K562 (cell line): Measurements from ENCODE around the gene CHD1L. TPM values are rescaled to one million over a fixed set of nuclear protein-coding genes. Genes with fewer than 3 reads are reported as not detected.

ENCODE experiments used
- BHLHE40 ChIP-seq: IDR thresholded peaks from 2 replicates; pipeline ENCODE4 v1.6.1; 2011; ENCODE audit warnings: low read length, improper control_type of control experiment
- BRCA1 ChIP-seq, 2 experiments: fragments of 450-650 bp in 1 of 2; sonication (generic) in 1 of 2; formaldehyde crosslinking in 1 of 2; IDR thresholded peaks; 2 replicates each; pipeline versions ENCODE4 v1.5.0 to v1.6.1; 2017 to 2020; ENCODE audit warnings: mild to moderate bottlenecking in 1 of 2, missing genetic modification reagents in 1 of 2
- CBX3 ChIP-seq, 2 experiments: IDR thresholded peaks; 1 replicate in 1 of 2; 2 replicates in 1 of 2; pipeline ENCODE4 v1.6.1; 2012; ENCODE audit warnings: inconsistent platforms in 2 of 2, low read length in 2 of 2, borderline replicate concordance in 1 of 2, control low read depth in 1 of 2
- E2F8 ChIP-seq: fragments of 450-650 bp; IDR thresholded peaks from 2 replicates; pipeline ENCODE4 v1.7.1; 2018; ENCODE audit warnings: mild to moderate bottlenecking, low read depth; ENCODE audit not compliant: partially characterized antibody
- FOXK2 ChIP-seq, 2 experiments: fragments of 450-650 bp; IDR thresholded peaks in 1 of 2; conservative IDR thresholded peaks in 1 of 2; 2 replicates each; pipeline ENCODE4 v1.6.1; 2016; ENCODE audit warnings: low read depth in 2 of 2, mild to moderate bottlenecking in 1 of 2
- FOXP1 ChIP-seq: sonication (generic); formaldehyde crosslinking; IDR thresholded peaks from 2 replicates; pipeline ENCODE4 v1.8.0; 2022; ENCODE audit warnings: mild to moderate bottlenecking, missing genetic modification reagents
- GTF2A2 ChIP-seq: IDR thresholded peaks from 2 replicates; pipeline ENCODE4 v1.6.1; 2016; ENCODE audit warnings: mild to moderate bottlenecking, missing genetic modification characterization, missing compliant biosample characterization
- MTA3 ChIP-seq: fragments of 450-650 bp; formaldehyde crosslinking; IDR thresholded peaks from 2 replicates; pipeline ENCODE4 v1.6.1; 2017; ENCODE audit warnings: mild to moderate bottlenecking, borderline replicate concordance
- RBFOX2 ChIP-seq: fragments of 200-400 bp; formaldehyde crosslinking; IDR thresholded peaks from 2 replicates; pipeline ENCODE4 v1.6.1; 2017; ENCODE audit warnings: low read depth, mild to moderate bottlenecking, low read length, moderate library complexity
- SMAD2 ChIP-seq: fragments of 150-350 bp; IDR thresholded peaks from 2 replicates; pipeline ENCODE4 v1.6.1; 2014; ENCODE audit warnings: low read depth, mild to moderate bottlenecking, low read length
- TCF3 ChIP-seq: sonication (generic); formaldehyde crosslinking; IDR thresholded peaks from 2 replicates; pipeline ENCODE4 v1.4.0; 2020; ENCODE audit warnings: mild to moderate bottlenecking, missing genetic modification reagents
- TOE1 ChIP-seq, 2 experiments: fragments of 450-650 bp in 1 of 2; sonication (generic) in 1 of 2; formaldehyde crosslinking in 1 of 2; IDR thresholded peaks; 2 replicates each; pipeline versions ENCODE4 v1.7.1 to v1.8.0; 2016 to 2022; ENCODE audit warnings: borderline replicate concordance in 2 of 2, mild to moderate bottlenecking in 2 of 2, antibody characterized with exemption in 1 of 2, inconsistent platforms in 1 of 2, low read depth in 1 of 2, missing genetic modification reagents in 1 of 2, moderate library complexity in 1 of 2
- YY1 ChIP-seq, 3 experiments: IDR thresholded peaks; 2 replicates each; pipeline ENCODE4 v1.6.1; 2011; ENCODE audit warnings: low read length in 2 of 3, mild to moderate bottlenecking in 2 of 3, moderate library complexity in 2 of 3, borderline replicate concordance in 1 of 3, control low read depth in 1 of 3, low read depth in 1 of 3; ENCODE audit not compliant: insufficient read depth in 3 of 3, insufficient replicate concordance in 2 of 3, control insufficient read depth in 1 of 3, insufficient read length in 1 of 3; ENCODE audit errors: extremely low read depth in 1 of 3
- ZBTB40 ChIP-seq, 2 experiments: fragments of 450-650 bp in 1 of 2; sonication (generic) in 1 of 2; formaldehyde crosslinking in 1 of 2; IDR thresholded peaks; 2 replicates each; pipeline versions ENCODE4 v1.7.1 to v1.9.0; 2016 to 2022; ENCODE audit warnings: inconsistent platforms in 1 of 2, mild to moderate bottlenecking in 1 of 2, missing genetic modification reagents in 1 of 2
- ZNF24 ChIP-seq: fragments of 450-650 bp; IDR thresholded peaks from 2 replicates; pipeline ENCODE4 v1.6.1; 2016
- polyA plus RNA-seq, 8 experiments: library from polyadenylated mRNA; depleted of rRNA in 4 of 8; stranded (reverse) in 5 of 8; unstranded in 3 of 8; fragments of >200 nt; fragmentation: Nextera tagmentation in 2 of 8; fragmentation: Illumina TruSeq in 1 of 8; extraction: Ambion mirVana in 2 of 8; extraction: Trizol in 1 of 8; gene quantifications; 2 replicates each; pipeline versions ENCODE4 v1.2.1 to v1.2.3, GENCODE V29; 2011 to 2014; ENCODE audit warnings: inconsistent platforms in 1 of 8, missing spikeins in 1 of 8
- total RNA-seq, 7 experiments: library from RNA; depleted of rRNA in 6 of 7; stranded (reverse); fragments of >200 nt in 6 of 7; fragmentation: Illumina TruSeq in 2 of 7; extraction: Trizol in 2 of 7; gene quantifications; 2 replicates each; pipeline versions ENCODE4 v1.2.1 to v1.2.3, GENCODE V29; 2011 to 2021; ENCODE audit warnings: low replicate concordance in 1 of 7

The CHD1L gene
- total and polyA plus RNA-seq, 9 of the 15 experiments (the other 6 are each of a cell fraction or from before 2014, with no cell fraction given): 25.0 to 93.3 (median 59.1) TPM

- TF ChIP-seq ZBTB40 (IDR thresholded peaks at IDR 0.05) (0 out of 2 replicates have a peak, but pooled peaks have one; percentile 15), ZBTB40 (CRISPR knock-in tag; IDR thresholded peaks at IDR 0.05) (no peak), FOXP1 (CRISPR knock-in tag) (no peak), TCF3 (CRISPR knock-in tag) (no peak), E2F8 (no peak), TOE1 (IDR thresholded peaks at IDR 0.05; ENCODE audit: borderline replicate concordance) (peak; percentile 58; the same call in 1 of the 2 replicates), TOE1 (CRISPR knock-in tag; IDR thresholded peaks at IDR 0.05; ENCODE audit: borderline replicate concordance, low read depth) (no peak), FOXK2 (conservative IDR thresholded peaks at IDR 0.05 in 1 of 2, IDR thresholded peaks at IDR 0.05 in 1 of 2; ENCODE audit: low read depth in 2 of 2) (peak; percentile 16 to 58; a peak in 1 of 4 replicates), BHLHE40 (peak; percentile 97), BRCA1 (IDR thresholded peaks at IDR 0.05) (no peak), BRCA1 (CRISPR knock-in tag; IDR thresholded peaks at IDR 0.05) (no peak), RBFOX2 (0 out of 2 replicates have a peak, but pooled peaks have one; percentile 22), YY1 (IDR thresholded peaks at IDR 0.05; ENCODE audit: borderline replicate concordance in 1 of 3, control insufficient read depth in 1 of 3, extremely low read depth in 1 of 3, insufficient read depth in 3 of 3, insufficient read length in 1 of 3, insufficient replicate concordance in 2 of 3, low read depth in 1 of 3, low read length in 2 of 3) (peak in 1 of 3 experiments; percentile 41), SMAD2 (no peak), GTF2A2 (tag) (no peak), CBX3 (IDR thresholded peaks at IDR 0.05; ENCODE audit: borderline replicate concordance in 1 of 2, low read length in 2 of 2) (no peak), MTA3 (0 out of 2 replicates have a peak, but pooled peaks have one; percentile 17), ZNF24 (no peak)
Measured at GRCh38 chr1:147245129-147245528, 2.6 kb downstream of the CHD1L start (continued).
